A549 (cell line): ENCODE measurements around the gene ABCA13.

Experiments
- FOSL2 ChIP-seq, 2 experiments: fragments of 450-650 bp in 1 of 2; fragments of >200 bp in 1 of 2; sonication (Bioruptor Twin) in 1 of 2; formaldehyde crosslinking; IDR thresholded peaks; 2 replicates each; pipeline versions ENCODE4 v1.5.0 to v1.6.1; 2016 to 2020; ENCODE audit warnings: mild to moderate bottlenecking in 1 of 2, moderate library complexity in 1 of 2
- TF ChIP-seq, protein P1 (sequence below): fragments of >200 bp; sonication (Bioruptor Twin); formaldehyde crosslinking; IDR thresholded peaks from 3 replicates; pipeline ENCODE4 v1.5.1; 2016

DNA sequence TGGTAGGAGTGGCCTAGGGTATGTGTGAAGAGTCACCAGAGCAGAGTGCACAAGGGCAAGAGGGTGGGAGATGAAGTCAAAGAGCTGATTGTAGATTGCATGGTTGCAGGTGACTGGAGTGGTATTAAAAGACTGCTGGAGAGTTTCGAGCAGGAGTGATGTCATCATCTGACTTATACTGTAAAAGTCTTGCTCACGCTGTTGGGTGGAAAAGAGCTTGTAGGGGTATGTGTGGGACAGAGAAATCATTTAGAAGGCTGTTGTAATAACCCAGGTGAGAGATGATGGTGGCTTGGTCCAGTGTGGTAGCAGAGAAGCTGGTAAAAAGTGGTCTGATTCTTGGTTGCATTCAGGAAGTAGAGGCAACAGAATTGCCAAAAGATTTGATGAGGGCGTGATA lies 184.1 kb downstream of the ABCA13 start:
- no peak for TF ChIP-seq FOSL2 (IDR thresholded peaks at IDR 0.05)
- no peak for TF ChIP-seq FOSL2 (CRISPR knock-in tag; IDR thresholded peaks at IDR 0.05)
- TF ChIP-seq, protein P1, sequence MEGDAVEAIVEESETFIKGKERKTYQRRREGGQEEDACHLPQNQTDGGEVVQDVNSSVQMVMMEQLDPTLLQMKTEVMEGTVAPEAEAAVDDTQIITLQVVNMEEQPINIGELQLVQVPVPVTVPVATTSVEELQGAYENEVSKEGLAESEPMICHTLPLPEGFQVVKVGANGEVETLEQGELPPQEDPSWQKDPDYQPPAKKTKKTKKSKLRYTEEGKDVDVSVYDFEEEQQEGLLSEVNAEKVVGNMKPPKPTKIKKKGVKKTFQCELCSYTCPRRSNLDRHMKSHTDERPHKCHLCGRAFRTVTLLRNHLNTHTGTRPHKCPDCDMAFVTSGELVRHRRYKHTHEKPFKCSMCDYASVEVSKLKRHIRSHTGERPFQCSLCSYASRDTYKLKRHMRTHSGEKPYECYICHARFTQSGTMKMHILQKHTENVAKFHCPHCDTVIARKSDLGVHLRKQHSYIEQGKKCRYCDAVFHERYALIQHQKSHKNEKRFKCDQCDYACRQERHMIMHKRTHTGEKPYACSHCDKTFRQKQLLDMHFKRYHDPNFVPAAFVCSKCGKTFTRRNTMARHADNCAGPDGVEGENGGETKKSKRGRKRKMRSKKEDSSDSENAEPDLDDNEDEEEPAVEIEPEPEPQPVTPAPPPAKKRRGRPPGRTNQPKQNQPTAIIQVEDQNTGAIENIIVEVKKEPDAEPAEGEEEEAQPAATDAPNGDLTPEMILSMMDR = no peak
